ENCODE data around the gene EXPH5.

The EXPH5 gene

GRCh38 chr11:108511851-108512474 lies 81.6 kb downstream of the EXPH5 start:
- DNase-seq (ENCODE audit: low read depth) = peak; percentile 89

GRCh38 chr11:108508653-108509593 lies 84.6 kb downstream of the EXPH5 start:
- no peak for DNase-seq (ENCODE audit: low read depth)

- DNase-seq (ENCODE audit: low read depth) = peak; percentile 46
Observed at GRCh38 chr11:108501396-108501795, 92.2 kb downstream of the EXPH5 start.

GRCh38 chr11:108500721-108501120 lies 92.8 kb downstream of the EXPH5 start:
- no peak for DNase-seq (ENCODE audit: low read depth)

GRCh38 chr11:108500169-108500568 lies 93.4 kb downstream of the EXPH5 start:
- DNase-seq (ENCODE audit: low read depth) = no peak

- DNase-seq (ENCODE audit: low read depth) = no peak
Observed at GRCh38 chr11:108498816-108499408, 94.7 kb downstream of the EXPH5 start.

- DNase-seq (ENCODE audit: low read depth) = peak; percentile 65
Observed at GRCh38 chr11:108498046-108498815, 95.3 kb downstream of the EXPH5 start, which contains the start of gene POGLUT3. Gene POGLUT3, minus strand, starts transcription at chr11:108498384. Its CDS starts 18 bp downstream, at chr11:108498366.

- peak; percentile 99 for DNase-seq (ENCODE audit: low read depth)
Observed at GRCh38 chr11:108497317-108498045, 96.1 kb downstream of the EXPH5 start.

GRCh38 chr11:108496643-108497256 lies 96.8 kb downstream of the EXPH5 start:
- peak; percentile 34 for DNase-seq (ENCODE audit: low read depth)

- DNase-seq (ENCODE audit: low read depth) = no peak
Observed at GRCh38 chr11:108495326-108495725, 98.2 kb downstream of the EXPH5 start.

GRCh38 chr11:108494182-108494581 lies 99.4 kb downstream of the EXPH5 start:
- DNase-seq (ENCODE audit: low read depth) = no peak

- no peak for DNase-seq (ENCODE audit: low read depth)
Observed at GRCh38 chr11:108491936-108492335, 101.6 kb downstream of the EXPH5 start.

- DNase-seq (ENCODE audit: low read depth) = no peak
Observed at GRCh38 chr11:108486828-108487227, 106.7 kb downstream of the EXPH5 start.

GRCh38 chr11:108486331-108486730 lies 107.2 kb downstream of the EXPH5 start:
- no peak for DNase-seq (ENCODE audit: low read depth)

GRCh38 chr11:108483163-108483562 lies 110.4 kb downstream of the EXPH5 start:
- DNase-seq (ENCODE audit: low read depth) = peak; percentile 46

GRCh38 chr11:108474664-108475463 lies 118.7 kb downstream of the EXPH5 start:
- DNase-seq (ENCODE audit: low read depth) = no peak

- no peak for DNase-seq (ENCODE audit: low read depth)
Observed at GRCh38 chr11:108472681-108473080, 120.9 kb downstream of the EXPH5 start.

- DNase-seq (ENCODE audit: low read depth) = no peak
Observed at GRCh38 chr11:108468478-108468864, 125.1 kb downstream of the EXPH5 start.

GRCh38 chr11:108467091-108467823 lies 126.3 kb downstream of the EXPH5 start, which contains the start of gene C11orf65:
Gene C11orf65, minus strand, starts transcription at chr11:108467529. Its CDS starts 5,970 bp downstream, at chr11:108461559.
- peak; percentile 97 for DNase-seq (ENCODE audit: low read depth)
